Muscle of back (tissue), 11 donors: ENCODE data around the gene CFAP97D1. TPM values are rescaled to one million over a fixed set of nuclear protein-coding genes. Genes with fewer than 3 reads are reported as not detected.
"Not testable (repeated sequence)": the region's sequence is repeated elsewhere in the genome, so short reads cannot be mapped to it uniquely, and the experiment has no call there.

Experiments used
- DNase-seq, 3 donors: peaks; one replicate each; pipeline versions ENCODE4 v3.0.0 to v3.0.0-alpha.2; 2013
- polyA plus RNA-seq, 10 donors: library from polyadenylated mRNA; unstranded; fragments of 120-200 nt; gene quantifications; one replicate each; pipeline ENCODE4 v1.2.1, GENCODE V29; 2013; ENCODE audit not compliant: insufficient read length in 10 of 10

The CFAP97D1 gene
- polyA plus RNA-seq, 10 donors: 0.08 to 0.13 (median 0.10) TPM; not detected in 5

DNA sequence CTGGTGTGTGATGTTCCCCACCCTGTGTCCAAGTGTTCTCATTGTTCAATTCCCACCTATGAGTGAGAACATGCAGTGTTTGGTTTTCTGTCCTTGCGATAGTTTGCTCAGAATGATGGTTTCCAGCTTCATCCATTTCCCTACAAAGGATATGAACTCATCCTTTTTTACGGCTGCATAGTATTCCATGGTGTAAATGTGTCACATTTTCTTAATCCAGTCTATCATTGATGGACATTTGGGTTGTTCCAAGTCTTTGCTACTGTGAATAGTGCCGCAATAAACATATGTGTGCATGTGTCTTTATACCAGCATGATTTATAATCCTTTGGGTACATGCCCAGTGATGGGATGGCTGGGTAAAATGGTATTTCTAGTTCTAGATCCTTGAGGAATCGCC is 12.4 kb downstream of the CFAP97D1 start:
- not testable (repeated sequence) for DNase-seq

DNA sequence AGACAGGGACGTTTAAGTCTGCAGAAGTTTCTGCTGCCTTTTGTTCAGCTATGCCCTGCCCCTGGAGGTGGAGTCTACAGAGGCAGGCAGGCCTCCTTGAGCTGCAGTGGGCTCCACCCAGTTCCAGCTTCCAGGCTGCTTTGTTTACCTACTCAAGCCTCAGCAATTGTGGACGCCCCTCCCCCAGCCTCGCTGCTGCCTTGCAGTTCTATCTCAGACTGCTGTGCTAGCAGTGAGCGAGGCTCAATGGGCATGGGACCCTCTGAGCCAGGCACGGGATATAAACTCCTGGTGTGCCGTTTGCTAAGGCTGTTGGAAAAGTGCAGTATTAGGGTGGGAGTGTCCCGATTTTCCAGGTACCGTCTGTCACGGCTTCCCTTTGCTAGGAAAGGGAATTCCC is 17.8 kb downstream of the CFAP97D1 start:
- DNase-seq: not testable (repeated sequence)

DNA sequence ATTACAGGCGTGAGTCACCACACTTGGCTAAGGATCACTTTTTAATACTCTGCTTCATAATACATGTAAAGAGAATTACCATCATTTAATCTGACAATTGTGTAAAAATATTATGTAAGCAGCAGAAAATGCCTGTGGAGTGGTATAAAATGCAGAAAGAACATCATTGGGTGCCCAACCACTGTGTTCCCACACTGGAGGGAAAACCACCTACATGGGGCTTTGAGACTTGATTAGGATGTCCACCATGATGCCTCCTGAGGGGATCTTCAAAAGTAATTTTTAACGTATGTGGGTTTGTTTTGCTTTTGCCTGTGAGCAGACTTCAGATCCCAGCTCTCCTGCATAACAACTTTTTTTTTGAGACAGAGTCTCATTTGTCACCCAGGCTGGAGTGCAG is 18.8 kb downstream of the CFAP97D1 start:
- DNase-seq: no peak

DNA sequence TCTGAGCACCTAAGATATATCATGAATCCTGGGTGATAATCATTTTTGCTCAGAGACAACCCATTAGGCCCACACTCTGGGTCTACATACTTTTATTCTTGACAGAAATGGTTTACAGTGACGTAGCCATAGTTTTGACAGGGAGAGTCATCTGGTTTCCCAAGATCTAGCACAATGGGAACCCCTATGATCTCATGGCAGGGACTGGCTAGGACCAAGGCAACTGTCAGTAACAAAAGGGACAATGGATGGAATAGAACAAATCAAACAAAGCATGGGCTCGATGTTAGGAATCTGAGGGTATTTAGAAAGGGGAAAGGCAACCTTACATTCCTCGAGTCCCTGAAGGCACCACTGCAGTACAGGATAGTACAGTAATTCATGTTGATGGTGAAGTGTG is 20.5 kb downstream of the CFAP97D1 start:
- DNase-seq: no peak

DNA sequence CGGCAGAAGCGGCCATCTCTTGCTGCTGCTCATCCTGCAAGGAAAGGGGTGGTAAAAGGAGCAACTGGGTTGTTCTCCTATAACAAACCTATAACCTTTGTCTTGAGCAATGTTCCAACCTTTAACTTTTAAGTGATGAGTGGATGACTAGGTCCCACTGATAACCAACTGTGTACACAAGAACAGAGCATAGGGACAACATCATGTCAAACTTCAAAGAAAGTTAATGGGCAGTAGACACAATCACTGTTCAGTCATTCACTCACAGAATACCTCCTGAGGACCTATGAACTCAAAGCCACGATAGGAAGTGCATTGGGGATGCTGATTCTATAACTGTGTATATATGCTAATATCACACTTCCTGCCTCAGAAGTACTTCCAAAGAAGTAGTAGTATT is 21.6 kb downstream of the CFAP97D1 start:
- no peak for DNase-seq

DNA sequence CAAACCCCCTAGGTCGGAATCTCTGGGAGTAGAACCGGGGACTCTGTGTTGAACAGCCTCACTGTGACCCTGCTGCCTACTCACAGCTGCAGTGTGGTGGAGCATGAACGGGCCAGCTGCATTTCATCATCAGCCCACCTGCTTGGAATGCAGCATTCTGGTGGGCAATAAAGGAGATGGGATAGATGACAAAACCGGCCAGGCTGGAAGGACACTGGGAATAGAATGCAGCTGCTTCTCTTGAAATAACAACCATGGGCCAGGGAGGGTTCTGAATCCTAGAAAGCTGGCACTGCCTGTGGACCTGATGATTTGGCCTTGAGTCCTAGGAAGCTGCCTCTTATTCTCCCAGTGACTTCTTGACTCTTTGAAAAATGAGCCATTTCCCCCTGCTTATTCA is 23.5 kb downstream of the CFAP97D1 start:
- no peak for DNase-seq

DNA sequence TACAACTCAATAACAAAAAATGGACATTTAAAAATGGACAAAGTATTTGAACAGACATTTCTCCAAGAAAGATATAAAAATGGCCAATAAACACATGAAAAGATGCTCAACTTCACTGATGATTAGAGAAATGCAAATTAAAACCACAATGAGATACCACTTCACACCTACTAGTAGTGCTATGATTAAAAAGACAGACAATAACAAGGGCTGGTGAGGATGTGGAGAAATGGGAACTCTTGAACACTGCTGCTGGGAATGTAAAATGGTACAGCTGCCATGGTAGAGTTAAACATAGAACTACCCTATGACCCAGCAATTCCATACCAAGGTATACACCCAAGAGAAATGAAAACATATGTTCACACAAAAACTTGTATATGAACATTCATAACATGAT is 24.9 kb downstream of the CFAP97D1 start:
- DNase-seq: no peak

DNA sequence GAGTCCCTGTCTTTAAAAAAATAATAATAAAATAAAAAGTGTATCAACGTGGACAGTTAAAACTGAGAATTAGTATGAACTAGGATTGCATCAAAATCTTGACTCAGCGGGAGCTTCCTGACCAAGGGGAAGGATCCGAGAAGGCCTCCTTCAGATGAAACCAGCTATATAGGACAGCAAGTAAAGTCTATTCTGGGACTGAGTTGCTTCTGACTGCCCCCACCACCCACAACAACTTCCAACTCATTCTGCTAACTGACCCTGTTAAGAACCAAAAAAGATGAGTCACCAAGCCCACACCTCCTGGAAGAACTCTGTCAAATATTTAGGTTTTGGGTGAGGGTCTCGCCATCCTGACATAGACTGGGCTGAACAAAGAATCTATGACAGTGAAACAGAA is 27.8 kb downstream of the CFAP97D1 start:
- DNase-seq: no peak

DNA sequence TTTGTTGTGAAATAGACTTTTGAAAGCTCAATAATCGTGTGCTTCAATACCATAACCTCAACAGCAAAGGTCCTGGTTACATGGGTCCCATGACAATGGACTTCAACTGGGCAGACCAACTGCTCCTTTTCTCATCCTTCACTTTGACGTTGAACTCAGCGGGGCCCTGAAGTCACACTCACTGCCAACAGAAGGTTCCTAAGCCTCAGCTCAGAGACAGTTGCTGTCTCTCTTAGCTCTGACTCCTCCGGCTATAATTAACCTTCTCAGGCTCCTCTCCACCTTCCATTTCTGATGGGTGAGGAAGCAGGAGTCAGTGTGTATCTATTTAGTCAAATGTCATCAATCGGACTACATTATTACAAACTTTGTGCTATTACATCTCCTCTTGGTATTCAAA is 28.9 kb downstream of the CFAP97D1 start:
- DNase-seq: no peak

DNA sequence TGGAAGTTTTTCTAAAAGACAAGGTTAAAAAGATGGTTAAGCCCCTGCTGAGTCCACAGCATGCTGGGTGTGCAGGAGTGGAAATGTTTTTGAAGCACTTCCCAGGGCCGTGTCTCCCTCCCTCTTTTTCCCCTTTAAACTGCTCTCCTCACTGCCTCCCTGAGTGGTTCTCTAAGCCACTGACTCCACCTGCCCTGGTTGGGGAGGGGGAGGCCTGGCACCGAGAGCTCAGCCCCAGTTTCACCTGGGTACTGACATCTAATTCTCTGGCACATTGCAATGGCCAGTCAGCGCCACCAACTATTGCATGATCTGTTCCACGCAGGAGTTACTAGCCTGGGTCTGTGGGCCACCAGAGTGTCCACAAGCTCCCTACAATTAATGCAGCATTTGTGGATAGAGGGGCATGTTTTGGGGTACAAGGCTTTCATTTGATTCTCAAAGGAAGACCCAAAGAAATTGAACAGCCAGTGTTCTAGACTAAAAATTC is 30.0 kb downstream of the CFAP97D1 start:
- DNase-seq: no peak

DNA sequence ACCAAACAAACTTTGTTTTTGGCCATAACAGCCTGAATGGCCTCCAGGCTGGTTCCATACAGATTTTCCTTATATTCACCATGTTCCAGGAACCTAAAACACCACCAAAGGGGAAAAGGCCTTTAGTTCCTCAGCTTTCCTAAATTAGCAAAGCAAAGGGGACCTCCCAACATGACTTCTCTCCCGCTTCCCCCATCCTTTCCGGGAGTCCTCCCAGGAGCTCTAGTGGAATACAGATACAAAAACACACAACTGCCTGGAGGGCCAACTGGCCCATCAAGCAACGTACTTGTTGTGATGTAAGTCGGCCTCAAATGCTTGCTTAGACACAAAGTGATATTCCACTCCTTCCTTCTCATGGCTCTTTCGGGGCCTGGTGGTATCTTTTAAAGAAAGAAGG is 30.6 kb downstream of the CFAP97D1 start:
- no peak for DNase-seq

DNA sequence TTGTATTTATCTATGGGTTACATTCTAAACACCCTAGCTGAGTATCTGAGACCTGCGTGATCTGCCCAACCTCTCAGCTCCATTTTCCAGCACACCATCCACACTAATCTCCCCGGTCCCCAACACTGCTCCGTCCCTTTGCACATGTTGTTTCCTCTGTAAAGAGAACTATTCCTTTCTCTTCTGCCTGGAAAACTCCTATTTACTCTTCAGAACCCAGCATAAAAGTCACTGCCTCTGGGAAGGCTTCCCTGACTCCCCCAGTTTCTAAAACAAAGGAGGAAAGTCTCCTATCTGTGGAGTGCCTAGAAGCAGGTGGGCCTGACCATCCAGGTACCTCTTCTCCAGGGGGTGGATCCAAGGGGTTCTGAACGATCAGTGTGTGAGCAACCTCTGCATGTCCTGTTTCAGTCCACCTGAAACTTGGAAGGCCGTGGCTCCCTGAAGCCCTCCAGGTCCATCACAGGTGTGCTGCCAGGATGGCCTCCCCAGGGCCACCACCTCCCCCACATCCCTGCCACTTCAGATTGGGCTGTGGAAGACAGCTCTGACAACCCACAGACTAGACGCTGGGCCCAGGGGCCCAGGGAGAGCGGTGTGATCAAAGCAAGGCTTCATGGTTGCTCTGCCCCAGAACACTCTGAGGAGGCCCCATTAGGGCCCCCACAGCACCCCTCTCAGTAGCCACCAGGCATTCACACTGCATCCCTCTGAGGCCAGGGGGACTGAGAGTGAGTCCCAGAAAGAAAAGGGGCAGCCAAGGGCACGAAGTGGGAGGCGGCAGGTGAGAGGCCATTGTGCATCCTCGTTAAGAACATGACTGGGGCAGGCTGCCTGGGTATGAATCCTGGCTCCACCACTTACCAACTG is 32.4 kb downstream of the CFAP97D1 start:
- no peak for DNase-seq

DNA sequence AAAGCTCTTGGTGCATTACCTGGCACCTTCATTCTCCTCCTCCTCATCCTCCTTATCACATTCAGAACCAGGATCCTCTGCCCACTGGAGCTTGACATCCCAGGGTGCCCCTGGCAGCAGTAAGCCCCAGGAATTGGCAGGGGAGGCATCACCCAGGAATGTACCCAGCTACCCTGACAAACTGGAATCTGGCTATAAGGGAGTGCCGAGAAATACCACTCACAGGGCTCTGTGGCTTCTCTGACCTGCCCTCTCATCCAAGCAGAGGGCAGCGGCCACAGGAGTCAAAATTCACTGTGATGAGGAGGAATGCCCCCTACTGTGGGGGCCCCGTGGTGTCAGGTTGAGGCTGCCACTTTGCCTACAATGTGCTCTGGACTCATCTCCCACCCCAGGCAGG is 33.2 kb downstream of the CFAP97D1 start:
- no peak for DNase-seq

DNA sequence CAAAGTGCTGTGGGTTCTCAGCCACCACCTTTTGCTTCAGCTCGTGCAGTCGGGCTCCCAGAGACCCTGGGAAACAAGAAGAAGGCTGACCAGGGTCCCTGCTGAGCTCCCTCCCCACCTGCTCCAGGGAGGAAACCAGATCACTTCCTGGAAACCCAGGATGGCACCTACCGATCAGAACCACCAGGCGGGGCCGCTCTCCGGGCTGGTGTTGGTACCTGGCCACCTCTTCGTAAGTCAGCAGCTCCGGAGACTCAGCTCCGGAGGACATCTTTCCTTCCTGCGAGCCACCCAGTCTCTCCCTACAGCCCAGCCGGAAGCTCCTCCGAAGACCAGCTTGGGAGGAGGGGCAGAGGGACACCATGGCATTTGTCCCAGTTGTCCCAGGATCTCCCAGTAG is 33.8 kb downstream of the CFAP97D1 start:
- DNase-seq: no peak

DNA sequence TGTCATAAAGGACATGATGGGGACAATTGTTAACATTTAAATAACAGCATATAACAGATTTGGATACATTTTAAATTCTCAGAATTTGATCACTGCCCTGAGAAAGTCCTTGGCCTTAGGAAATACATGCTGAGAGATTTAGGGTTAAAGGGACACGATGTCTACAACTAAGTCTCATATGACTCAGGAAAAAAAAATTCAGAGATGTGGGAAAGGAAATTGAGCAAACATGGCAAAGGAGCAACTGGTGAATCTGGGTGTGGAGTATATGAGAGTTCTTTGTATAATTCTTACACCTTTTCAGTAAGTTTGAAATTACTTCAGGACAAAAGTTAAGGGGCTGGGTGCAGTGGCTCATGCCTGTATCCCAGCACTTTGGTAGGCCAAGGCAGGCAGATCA is 34.5 kb downstream of the CFAP97D1 start:
- DNase-seq: peak in 1 of 3 donors; percentile 20

DNA sequence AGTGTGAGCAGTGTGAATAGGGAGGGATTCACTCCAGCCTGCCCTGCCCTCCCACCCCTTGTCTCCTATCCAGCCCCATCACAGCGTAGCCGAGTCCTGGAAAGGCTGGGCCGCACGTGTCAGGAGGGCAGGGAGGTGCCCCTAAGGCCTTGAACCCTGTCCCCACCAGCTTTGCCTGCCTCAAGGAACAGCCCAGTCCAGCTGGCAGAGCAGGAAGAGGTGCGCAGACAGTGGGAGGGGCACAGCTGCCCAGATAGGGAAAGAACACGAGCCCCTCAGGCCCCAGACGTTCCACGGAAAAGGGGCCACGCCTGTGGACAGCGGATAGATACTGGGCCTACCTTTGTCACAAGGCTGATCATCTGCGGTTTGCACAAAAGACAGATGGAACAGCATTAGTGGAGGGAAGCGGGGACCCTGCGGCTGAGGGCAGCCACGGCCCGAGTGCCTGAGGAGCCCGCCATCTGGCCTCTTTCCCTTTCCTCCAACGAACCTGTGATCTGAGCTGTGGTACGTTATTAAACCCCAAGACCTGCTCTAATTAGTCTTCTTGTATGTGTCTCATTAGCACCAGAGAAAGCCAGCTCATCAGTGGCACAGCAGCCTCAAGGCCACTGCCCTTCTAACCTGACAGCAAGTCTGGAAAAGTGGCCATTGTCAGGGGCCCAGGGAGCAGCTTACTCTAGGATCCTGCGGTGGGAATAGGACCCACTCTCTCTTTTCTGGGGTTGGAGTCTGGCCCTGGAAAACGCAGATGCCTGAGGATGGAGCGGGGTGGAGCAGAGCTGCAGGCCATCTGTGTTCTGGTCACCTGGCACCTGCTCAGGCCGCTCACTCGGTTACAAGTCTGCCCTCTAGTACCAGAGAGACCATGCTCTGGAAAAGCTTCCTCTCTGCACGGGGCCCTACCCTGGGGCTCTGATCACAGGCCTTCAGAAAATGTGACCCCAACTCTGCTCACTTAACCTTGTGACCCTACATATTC is 36.4 kb downstream of the CFAP97D1 start:
- DNase-seq: no peak

DNA sequence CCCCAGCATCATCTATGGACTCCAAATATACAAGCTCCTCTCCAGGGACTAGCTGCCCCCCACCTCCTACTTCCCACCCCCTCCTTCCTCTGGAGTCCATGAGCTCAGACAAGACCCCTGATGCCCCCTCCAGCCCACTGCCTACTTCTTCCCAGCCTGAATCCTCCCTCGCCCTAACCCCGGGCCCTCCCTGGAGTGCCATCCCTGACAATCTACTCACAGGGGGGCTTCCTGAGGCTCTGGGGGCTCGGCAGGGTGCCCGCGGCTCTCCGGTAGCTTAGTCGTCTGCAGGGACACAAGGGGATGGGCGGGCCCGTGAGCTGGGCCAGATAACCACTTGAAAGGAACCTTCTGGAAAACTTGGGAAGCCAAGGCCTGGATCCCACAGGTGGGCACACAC is 37.6 kb downstream of the CFAP97D1 start:
- no peak for DNase-seq

DNA sequence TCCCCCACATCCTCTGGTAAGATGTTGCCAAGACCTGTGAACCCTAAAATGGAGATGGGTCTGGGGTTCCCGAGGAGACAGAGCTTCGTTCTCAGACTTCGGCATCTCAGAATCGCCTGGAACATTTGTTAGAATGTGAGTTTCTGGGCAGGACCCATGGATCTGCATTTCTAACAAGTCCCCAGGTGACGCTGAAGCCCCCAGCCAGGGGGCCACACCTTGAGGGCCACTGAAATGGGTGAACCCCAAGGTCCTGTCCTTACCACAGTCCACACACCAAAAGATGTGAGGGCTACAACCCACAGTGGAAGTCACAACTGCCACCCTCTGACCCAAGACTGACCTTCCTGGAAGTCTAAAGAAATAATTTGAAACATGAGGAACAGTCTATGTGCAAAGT is 38.7 kb downstream of the CFAP97D1 start:
- no peak for DNase-seq

DNA sequence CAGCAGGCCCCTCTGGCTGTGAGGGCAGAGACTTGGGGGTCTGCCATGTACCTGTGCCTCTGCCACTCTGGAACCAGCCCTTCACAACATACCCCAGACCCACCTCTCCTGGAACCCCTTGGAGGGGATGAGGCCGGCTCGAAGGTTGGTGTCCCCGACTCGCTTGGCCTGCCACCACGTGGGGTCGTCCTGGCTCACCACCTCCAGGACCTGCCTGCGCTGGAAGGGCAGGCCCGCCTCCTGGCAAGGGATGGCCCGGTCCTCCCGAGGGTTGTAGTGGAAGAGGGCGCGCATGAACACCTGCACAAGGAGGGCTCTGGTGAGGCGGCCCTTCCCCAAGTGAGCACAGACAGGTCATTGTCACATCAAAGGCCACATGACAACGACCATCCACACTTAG is 40.5 kb downstream of the CFAP97D1 start:
- DNase-seq: no peak

DNA sequence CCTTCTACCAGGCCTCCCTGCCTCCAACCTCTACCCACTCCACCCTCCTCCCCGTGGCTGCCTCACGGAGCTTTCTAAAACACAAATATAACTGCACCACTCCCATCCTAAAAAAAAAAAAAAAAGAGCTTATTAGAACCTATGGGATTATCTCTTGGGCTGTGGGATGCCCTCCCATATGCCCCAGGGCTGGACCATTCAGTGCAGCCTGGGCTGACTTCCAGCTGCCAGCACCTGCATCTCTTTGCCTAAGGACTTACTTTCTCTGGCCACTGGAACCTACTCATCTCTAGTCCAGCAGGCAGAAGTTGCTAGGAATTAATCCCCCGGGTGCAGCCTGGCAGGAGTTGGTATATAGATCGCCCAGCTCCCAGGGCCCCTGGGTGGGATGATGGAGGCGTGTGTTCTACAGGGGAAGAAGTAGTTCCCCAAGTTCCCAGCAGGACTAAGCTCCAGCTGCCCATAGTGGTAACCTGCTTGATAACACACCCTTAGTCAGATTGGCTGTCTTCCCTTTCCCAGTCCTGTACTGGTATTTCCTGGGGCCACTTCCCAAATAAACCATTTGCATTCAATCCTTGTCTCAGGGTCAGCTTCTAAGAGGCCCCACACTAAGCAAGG is 42.4 kb downstream of the CFAP97D1 start:
- no peak for DNase-seq

DNA sequence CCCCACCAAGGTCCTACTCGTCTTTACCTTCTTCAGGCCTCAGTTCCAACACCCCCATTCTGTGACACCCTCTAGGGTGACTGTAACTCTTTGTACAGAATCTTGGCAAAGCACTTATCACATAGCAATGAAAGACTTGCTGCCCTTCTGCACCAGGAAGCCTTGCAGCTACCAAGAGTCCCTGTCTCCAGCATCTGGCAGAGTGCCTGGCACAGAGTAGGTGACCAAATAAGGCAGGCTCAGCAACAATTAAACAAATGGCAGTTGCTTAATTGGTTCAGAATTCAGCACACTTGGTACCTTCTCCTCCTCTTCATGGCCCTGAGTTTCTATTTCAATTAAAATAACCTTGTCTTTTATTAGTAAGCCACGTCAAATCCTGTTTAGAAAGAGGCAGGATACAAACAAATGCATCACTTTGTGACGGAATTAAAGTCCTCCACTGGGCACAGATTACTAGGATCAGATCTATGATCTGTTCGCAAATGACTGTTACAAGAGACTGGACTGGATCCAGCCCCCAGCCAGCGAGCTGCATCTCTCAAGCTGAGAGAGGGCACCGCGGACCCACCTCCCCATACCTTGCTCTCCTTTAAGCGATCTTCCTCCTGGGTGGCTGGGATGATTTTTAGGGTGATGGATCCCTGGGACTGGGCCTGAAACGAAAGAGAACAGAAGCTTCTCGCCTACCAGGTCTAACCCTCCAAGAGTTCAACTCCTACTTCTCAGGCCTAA is 43.3 kb downstream of the CFAP97D1 start:
- DNase-seq: no peak
